Ammon's horn (tissue), 1 donor: Measurements from ENCODE around the gene C2orf74.
"Not testable (repeated sequence)": the region's sequence is repeated elsewhere in the genome, so short reads cannot be mapped to it uniquely, and the experiment has no call there.

Source experiments
- DNase-seq: peaks from one replicate; pipeline ENCODE4 v3.0.0-alpha.2; 2016; ENCODE audit warnings: low spot score

The C2orf74 gene

DNA sequence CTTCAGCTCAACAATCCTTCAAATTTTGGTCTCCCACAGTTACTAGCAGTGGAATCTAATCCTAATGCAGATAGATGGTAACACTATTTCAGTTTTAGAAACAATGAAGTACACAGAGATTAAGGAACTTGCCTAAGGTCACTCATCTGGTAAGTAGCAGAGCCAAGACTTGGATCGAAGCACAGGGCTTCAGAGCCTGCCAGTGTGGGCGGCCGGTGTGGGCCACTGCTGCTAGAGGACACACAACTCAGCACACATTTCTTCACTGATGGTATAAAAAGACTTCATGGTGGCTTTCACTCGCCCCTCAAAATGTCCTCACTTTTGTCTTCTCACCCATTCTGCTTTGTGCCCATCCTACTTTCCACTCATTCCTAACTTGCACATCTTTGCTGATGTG is 11.1 kb downstream of the C2orf74 start:
- no peak for DNase-seq

DNA sequence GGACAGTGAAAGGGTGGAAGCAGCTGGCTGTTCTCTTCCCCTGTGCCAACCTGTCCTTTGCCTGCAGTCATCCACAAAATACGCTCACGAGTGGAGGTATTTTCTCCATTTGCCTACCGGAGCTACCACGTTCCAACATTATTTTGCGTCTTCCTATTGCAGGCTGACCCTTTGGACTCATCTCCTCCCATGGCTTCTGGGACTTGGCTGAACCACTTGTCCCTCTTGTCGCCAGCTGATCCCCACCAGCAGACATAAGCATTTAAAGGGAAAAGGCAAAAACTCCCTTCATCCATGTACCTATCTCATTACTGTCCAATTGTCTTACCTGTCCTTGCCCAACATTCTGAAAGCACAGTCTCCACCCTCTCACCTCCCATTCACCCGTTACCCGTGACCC is 13.0 kb downstream of the C2orf74 start:
- DNase-seq = no peak

- DNase-seq = peak; percentile 93
Measured at GRCh38 chr2:61176755-61177726, 15.1 kb downstream of the C2orf74 start.

DNA sequence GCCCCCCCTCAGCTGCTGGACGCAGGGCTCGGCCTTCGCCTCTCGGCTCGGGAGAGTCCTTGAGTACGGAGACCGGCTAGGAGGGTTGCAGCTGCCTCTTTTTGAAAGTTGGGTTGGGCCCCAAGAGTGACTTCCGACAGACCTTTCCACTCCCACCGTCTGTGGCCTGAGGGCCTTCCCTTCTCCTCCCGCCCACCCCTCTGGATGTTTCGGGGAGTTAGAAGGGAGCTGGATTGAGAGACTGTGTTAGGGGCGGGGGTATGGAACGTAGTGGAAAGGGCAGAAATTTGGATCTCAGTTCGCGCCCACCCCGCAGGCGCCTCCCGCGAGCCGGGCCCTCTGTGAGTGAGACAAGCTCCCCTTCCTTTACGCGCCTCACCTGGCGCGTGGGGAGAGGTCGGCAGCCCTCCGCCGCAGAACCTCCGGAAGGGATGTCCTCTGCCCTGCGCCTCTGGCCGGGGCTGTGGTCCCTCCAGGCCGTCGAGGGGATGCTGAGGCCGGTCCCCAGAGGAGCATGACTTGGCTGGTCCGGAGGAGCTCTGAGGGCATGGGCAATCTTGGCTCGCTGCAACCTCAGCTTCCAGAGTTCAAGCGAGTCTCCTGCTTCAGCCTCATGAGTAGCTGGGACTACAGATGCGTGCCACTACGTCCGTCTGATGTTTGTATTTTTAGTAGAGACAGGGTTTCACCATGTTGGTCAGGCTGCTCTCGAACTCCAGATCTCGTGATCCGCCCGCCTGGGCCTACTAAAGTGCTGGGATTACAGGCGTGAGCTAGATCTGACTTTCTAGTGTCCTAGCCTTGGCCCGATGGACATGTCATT is 15.9 kb downstream of the C2orf74 start:
- DNase-seq = no peak

- no peak for DNase-seq
Measured at GRCh38 chr2:61178603-61179545, 16.9 kb downstream of the C2orf74 start.

DNA sequence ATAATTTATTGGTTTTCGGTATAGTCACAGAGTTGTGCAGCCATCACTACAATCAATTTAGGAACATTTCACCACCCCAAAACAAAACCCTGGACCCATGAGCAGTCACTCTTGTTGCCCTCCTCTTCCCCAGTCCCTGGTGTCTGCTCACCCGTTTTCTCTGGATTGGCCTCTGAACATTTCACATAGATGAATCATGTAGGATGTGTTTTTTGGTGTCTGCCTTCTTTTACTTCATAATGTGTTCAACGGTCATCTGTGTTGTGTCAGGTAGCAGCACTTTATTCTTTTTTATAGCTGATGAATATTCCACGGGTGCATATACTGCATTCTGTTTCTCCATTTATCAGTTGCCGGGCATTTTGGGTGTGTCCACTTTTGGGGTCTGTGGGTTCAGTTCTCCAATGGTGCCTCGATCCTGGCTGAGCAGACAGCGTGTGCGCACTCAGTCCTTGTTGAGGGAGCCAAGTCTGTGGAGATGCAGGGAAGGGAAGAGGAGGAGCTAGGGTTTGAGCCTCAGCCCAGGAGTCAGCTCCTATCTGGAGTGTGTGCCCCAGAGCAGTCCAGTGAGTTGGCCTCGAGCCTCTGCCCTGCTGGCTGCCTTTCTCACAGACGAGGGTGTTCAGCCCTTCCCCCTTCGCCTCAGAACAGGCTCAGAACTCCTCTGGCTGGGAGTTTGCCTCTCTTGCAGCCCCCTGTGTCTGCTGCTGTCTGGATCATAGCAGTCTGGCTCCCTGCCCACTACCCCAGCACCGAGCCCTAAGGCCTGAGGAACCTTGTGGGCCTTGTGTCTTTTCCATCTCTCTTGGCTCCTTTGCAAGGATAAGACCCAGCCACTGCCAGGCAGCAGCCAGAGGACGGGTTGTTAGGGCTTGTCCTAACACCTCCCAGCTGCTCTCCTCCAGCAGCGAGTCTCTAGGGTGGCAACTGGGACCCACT is 18.0 kb downstream of the C2orf74 start:
- peak; percentile 69 for DNase-seq

DNA sequence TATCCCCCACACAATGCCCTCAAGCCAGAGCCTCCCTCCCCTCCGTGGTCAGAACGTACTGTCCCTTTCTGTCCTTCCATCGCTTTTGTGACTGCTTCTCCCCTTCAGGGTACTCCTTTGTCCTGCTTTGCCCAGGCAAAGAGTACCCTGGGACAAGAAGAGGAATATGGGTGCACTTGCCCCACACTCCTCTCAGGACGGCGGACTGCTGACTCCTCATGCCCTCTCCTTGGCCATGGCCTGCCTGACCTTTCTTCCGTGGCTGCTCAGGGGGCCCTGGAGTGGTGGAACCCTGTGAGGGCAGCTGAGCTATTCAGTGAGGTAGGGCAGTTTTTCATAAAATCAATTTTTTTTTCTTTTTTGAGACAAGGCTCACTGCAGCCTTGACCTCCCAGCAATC is 18.7 kb downstream of the C2orf74 start:
- no peak for DNase-seq

- no peak for DNase-seq
Measured at GRCh38 chr2:61181382-61182058, 19.5 kb downstream of the C2orf74 start.

DNA sequence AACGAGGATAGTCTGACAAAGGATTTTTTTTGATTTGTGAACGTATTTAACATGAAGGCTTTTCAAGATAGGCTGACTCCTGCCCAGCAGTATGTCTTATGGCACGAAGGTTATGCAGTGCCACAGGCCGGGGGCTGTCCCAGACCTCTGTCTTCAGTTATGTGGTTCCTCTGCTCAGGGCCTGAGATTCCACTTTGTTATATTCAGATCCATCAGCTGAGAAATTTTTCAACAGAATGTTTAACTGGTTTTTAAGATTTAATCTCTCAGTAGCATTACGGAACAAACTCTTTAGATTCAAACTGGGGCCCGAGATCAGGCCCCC is 20.0 kb downstream of the C2orf74 start:
- DNase-seq = no peak

GRCh38 chr2:61183795-61184194 is 21.8 kb downstream of the C2orf74 start:
- no peak for DNase-seq

DNA sequence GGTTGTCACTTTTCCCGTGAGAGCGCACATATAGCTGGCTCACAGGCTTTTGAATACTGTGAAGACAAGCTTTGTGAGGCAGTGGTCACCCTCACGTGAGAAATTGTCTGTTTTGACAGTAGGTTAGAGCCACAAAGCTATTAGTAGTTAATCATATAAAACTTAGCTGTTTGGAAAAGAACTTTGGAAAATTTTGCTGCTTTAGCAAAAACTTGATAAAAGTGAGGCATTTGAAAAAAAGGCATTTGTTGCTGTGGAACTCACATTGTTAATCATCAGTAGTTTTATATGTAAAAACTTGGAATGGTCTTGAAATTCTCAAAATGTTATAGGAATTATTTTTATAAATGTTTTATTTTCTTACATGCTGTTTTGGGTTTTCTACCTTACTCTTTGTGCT is 22.3 kb downstream of the C2orf74 start:
- DNase-seq = no peak

DNA sequence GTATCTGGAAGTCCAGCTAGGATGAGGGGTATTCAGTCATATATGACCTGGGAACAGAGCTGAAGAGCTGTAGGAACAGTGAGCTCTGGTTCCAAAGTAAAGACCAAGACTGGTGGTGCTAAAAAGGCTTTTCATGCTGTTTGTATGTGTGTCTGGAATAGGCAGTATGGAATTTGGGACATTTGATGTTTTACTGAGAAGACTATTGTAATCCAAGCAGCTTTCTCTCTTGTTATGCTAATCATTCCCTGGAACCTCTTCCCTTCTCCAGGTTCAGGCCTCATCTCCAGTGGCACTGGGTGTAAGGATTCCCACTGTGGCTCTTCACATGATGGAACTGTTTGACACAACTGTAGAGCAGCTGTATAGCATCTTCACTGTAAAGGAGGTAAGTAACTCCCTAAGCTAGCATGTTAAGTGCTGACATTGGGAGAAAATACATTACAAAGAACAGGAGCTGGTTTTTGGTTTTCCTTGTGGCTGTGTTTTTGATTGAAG is 23.3 kb downstream of the C2orf74 start:
- DNase-seq = no peak

DNA sequence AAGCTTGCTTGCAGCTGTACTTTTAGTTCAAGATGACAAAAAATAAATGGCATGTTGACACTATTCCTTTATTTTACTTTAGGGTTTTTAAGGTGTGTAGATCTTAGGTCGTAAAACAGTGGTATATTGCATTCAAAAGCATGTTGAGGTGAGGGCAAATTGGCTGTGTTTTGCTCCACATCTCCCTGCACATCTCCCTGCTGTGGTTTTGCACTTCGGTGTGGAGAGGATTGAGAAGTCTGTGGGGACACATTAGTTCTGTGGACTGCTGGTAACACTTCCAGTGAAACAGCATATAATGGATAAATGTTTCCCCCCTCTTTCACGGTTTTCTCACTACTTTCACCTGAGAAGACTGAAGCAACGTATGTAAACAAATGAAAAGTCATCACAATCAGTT is 25.1 kb downstream of the C2orf74 start:
- no peak for DNase-seq

GRCh38 chr2:61193670-61194561 is 31.9 kb downstream of the C2orf74 start:
- DNase-seq = no peak

- not testable (repeated sequence) for DNase-seq
Measured at GRCh38 chr2:61194646-61195045, 32.7 kb downstream of the C2orf74 start.

- DNase-seq = no peak
Measured at GRCh38 chr2:61196671-61197070, 34.7 kb downstream of the C2orf74 start.

GRCh38 chr2:61205132-61205531 is 43.1 kb downstream of the C2orf74 start:
- DNase-seq = no peak

- no peak for DNase-seq
Measured at GRCh38 chr2:61210332-61210981, 48.5 kb downstream of the C2orf74 start.
